ENCODE data around the gene NLGN1. TPM values are rescaled to one million over a fixed set of nuclear protein-coding genes. Genes with fewer than 3 reads are reported as not detected.

NLGN1 gene
- total and polyA plus RNA-seq, 2 of the 8 experiments (the other 6 are each of a cell fraction or from before 2014, with no cell fraction given): 7.8 to 14.8 TPM

- no peak for TF ChIP-seq HDAC2 (IDR thresholded peaks at IDR 0.05; ENCODE audit: borderline replicate concordance in 1 of 2, low read depth in 2 of 2, low read length in 2 of 2)
- TF ChIP-seq ZNF274 (IDR thresholded peaks at IDR 0.05; ENCODE audit: borderline replicate concordance, extremely low read depth, low read length): no peak
Observed at GRCh38 chr3:173644086-173645082, 246.8 kb downstream of the NLGN1 start (continued).
